Neural cell (in vitro differentiated cells): ENCODE results near the gene R3HDM4.

Experiments
- CTCF ChIP-seq: fragments of 450-650 bp; IDR thresholded peaks from 2 replicates; pipeline ENCODE4 v1.5.1; 2014; ENCODE audit warnings: antibody characterized with exemption, mild to moderate bottlenecking, moderate library complexity; ENCODE audit not compliant: poor library complexity, severe bottlenecking
- EP300 ChIP-seq: fragments of 450-650 bp; conservative IDR thresholded peaks from 2 replicates; pipeline ENCODE4 v1.6.1; 2014; ENCODE audit warnings: antibody characterized with exemption, mild to moderate bottlenecking, moderate library complexity; ENCODE audit not compliant: poor library complexity, severe bottlenecking
- EZH2 ChIP-seq: fragments of 200-600, 300-800 bp; shearing (Covaris generic), sonication (generic); IDR thresholded peaks from 2 replicates; pipeline ENCODE4 v1.6.1; 2014; ENCODE audit warnings: antibody characterized with exemption, low read length, borderline replicate concordance, mild to moderate bottlenecking; ENCODE audit not compliant: insufficient read depth, poor library complexity, severe bottlenecking
- POLR2AphosphoS5 ChIP-seq: IDR thresholded peaks from 2 replicates; pipeline ENCODE4 v1.6.1; 2012
- TAF1 ChIP-seq: IDR thresholded peaks from 2 replicates; pipeline ENCODE4 v1.6.1; 2012; ENCODE audit warnings: low read depth

GRCh38 chr19:897442-898039 is 15.5 kb downstream of the R3HDM4 start:
- TF ChIP-seq EP300 (no peak), CTCF (no peak), TAF1 (no peak), POLR2AphosphoS5 (no peak), EZH2 (no peak)
